ENCODE data around the gene APOL2.

DNA sequence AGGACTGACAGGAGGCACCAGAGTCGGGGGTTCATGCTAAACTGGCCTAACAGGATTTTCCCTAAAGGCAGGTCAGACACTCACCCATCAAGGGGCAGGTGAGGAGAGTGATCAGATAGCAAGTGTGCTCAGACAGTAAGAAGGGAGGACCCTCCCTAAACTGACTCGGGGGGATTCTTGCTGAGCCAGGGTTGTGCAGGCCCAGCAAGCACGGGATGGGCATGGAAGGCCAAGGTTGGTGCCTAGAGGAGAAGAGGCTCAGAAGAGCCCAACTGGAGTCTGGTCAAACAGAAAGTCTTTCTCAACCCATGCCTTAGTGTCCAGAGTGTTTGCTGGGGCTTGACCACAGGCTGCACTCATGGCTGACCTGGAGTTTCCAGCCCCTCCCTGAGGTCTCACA is 7.4 kb upstream of the APOL2 start:
- TF ChIP-seq EZH2phosphoT487 (IDR thresholded peaks at IDR 0.05; ENCODE audit: low read length) (no peak), CTCF (IDR thresholded peaks at IDR 0.05; ENCODE audit: low read length) (no peak), EZH2 (optimal IDR thresholded peaks at IDR 0.05; ENCODE audit: low read depth, low read length) (no peak)
